ENCODE data around the gene KIF1B.

The KIF1B gene

DNA sequence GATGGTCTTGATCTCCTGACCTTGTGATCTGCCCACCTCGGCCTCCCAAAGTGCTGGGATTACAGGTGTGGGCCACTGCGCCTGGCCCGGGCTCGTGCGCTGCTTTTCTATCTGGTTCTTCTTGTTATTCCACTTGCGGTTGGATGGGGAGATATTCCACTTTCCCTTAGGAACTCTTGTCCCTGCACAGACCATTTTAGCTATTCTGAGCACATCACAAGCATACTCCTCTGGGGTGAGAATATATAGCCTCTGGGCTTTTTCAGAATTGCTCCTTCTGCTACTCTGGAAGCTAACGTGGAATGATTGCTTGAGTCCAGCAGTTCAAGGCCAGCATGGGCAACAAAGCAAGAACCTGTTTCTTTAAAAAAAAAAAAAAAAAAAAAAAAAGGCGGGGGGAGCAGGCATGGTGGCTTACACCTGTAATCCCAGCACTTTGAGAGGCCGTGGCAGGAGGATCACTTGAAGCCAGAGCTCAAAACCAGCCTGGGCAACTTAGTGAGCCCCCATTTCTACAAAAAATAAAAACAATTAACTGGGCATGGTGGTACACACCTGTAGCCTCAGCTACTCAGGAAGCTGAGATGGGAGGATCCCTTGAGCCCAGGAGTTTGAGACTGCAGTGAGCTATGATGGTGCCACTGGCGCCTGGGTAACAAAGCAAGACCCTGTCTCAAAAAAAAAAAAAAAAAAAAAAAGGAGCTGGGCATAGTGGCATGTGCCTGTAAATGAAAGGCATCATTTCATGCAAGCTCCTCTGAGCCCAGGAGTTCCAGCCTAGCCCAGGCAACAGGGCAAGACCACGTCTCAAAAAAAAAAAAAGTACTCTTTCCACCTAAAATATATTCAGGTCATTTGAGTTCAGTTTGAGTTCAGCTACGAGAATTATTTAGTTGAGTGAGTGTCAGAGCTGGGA lies 176.6 kb downstream of the KIF1B start:
- no peaks in the 10 kb centered on the region for H3K9me3 ChIP-seq (ENCODE audit: insufficient read depth, low read length, severe bottlenecking)
- peak overlapping the region; percentile 71 for H2AFZ ChIP-seq (ENCODE audit: low read depth, low read length)
- no peaks in the 10 kb centered on the region for H3K79me2 ChIP-seq (ENCODE audit: insufficient read depth, low read length)
- DNase-seq (no peak), ATAC-seq (ENCODE audit: insufficient read depth, low read depth) (no peak)
- TF ChIP-seq, protein P1, sequence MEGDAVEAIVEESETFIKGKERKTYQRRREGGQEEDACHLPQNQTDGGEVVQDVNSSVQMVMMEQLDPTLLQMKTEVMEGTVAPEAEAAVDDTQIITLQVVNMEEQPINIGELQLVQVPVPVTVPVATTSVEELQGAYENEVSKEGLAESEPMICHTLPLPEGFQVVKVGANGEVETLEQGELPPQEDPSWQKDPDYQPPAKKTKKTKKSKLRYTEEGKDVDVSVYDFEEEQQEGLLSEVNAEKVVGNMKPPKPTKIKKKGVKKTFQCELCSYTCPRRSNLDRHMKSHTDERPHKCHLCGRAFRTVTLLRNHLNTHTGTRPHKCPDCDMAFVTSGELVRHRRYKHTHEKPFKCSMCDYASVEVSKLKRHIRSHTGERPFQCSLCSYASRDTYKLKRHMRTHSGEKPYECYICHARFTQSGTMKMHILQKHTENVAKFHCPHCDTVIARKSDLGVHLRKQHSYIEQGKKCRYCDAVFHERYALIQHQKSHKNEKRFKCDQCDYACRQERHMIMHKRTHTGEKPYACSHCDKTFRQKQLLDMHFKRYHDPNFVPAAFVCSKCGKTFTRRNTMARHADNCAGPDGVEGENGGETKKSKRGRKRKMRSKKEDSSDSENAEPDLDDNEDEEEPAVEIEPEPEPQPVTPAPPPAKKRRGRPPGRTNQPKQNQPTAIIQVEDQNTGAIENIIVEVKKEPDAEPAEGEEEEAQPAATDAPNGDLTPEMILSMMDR (IDR thresholded peaks at IDR 0.05; ENCODE audit: borderline replicate concordance, extremely low read depth, low read length, poor library complexity, severe bottlenecking) = no peak
- TF ChIP-seq EZH2 (IDR thresholded peaks at IDR 0.05; ENCODE audit: borderline replicate concordance, low read depth, low read length, severe bottlenecking) = no peak
- H3K27me3 ChIP-seq (ENCODE audit: insufficient read depth, low read length, poor library complexity) = no peaks in the 10 kb centered on the region
- H3K36me3 ChIP-seq (ENCODE audit: insufficient read depth, low read length) = no peaks in the 10 kb centered on the region
- no peaks in the 10 kb centered on the region for H4K20me1 ChIP-seq (ENCODE audit: insufficient read depth, low read length)
- peak overlapping the region; percentile 72 for H3K27ac ChIP-seq (ENCODE audit: low read length)
- peak overlapping the region; percentile 43 for H3K9ac ChIP-seq (ENCODE audit: low read depth, low read length)
- H3K4me3 ChIP-seq (ENCODE audit: low read depth in 1 of 2, low read length in 2 of 2) = peak overlapping the region in 1 of 2 experiments; percentile 48; a peak in 2 of 4 replicates
- H3K4me2 ChIP-seq (ENCODE audit: insufficient read depth, low read length) = peak overlapping the region; percentile 66
- H3K4me1 ChIP-seq (ENCODE audit: insufficient read depth, low read length) = peaks cover 23% of the 10 kb centered on the region

DNA sequence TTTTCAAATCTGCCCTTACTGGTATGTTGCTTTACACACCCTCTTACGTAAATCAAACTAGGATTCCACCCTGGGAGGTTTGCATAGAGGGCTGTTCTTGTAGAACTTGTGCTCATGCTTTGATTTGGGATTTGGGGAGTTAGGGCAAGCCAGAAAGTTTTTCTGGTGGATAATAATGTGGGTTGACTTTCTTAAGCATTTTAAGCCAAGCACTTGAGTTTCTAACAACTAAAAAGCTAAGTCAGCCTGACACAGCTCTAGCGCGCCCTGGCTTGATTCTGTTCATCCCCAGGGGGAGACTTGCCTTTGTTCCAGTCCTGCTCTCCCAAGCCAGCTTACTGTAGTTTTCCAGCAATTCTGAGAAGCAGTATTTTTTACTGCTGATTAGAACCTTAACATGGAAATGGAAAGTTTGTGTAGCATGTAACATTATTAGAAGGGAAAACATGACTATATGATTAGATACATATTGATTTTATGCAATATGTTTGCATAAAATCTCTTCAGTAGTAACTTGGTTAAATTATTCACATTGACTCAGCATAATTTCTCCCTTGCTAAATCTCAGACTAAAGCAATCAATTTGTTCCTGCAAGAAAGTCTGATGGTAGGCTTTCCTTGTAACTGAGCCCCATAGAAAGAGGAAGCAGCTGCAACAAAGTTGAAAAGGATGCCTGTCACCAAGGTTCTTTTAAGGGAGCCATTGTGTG lies 177.5 kb downstream of the KIF1B start:
- Histone ChIP-seq H4K20me1 (ENCODE audit: insufficient read depth, low read length) (no peaks in the 10 kb centered on the region), H3K9me3 (ENCODE audit: insufficient read depth, low read length, severe bottlenecking) (no peaks in the 10 kb centered on the region), H3K27ac (ENCODE audit: low read length) (peak overlapping the region; percentile 72), H2AFZ (ENCODE audit: low read depth, low read length) (peak overlapping the region; percentile 71), H3K79me2 (ENCODE audit: insufficient read depth, low read length) (no peaks in the 10 kb centered on the region), H3K36me3 (ENCODE audit: insufficient read depth, low read length) (no peaks in the 10 kb centered on the region), H3K4me2 (ENCODE audit: insufficient read depth, low read length) (peak overlapping the region; percentile 66), H3K4me1 (ENCODE audit: insufficient read depth, low read length) (peaks cover 23% of the 10 kb centered on the region), H3K9ac (ENCODE audit: low read depth, low read length) (peak overlapping the region; percentile 43), H3K4me3 (ENCODE audit: low read depth in 1 of 2, low read length in 2 of 2) (peak overlapping the region in 1 of 2 experiments; percentile 48; a peak in 3 of 4 replicates), H3K27me3 (ENCODE audit: insufficient read depth, low read length, poor library complexity) (no peaks in the 10 kb centered on the region)
- ATAC-seq (ENCODE audit: insufficient read depth, low read depth) (peak; percentile 85), DNase-seq (peak; percentile 43)
- TF ChIP-seq EZH2 (IDR thresholded peaks at IDR 0.05; ENCODE audit: borderline replicate concordance, low read depth, low read length, severe bottlenecking) = no peak
- TF ChIP-seq, protein P1 (IDR thresholded peaks at IDR 0.05; ENCODE audit: borderline replicate concordance, extremely low read depth, low read length, poor library complexity, severe bottlenecking) = no peak

DNA sequence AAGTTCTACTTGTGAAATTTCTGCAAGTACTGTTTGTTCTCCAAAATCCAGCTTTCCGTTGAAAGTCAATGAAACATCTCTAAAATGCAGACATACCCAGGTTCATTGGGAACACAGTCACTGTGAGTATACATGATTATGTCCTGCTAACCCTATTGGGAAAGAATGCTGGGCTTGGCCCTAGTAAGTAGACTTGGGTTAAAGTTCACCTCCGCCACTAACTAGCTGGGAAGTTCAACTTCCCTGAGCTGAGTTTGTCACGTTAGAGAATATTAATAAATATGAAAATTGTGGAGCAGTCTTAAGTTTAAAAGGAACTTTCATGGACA lies 178.0 kb downstream of the KIF1B start:
- peak overlapping the region; percentile 43; the same call in 1 of the 2 replicates for H3K9ac ChIP-seq (ENCODE audit: low read depth, low read length)
- peak overlapping the region; percentile 66; the same call in 1 of the 2 replicates for H3K4me2 ChIP-seq (ENCODE audit: insufficient read depth, low read length)
- H3K27ac ChIP-seq (ENCODE audit: low read length) = peak overlapping the region; percentile 72

More for the DNA sequence above, 178.0 kb downstream of the KIF1B start:
- DNase-seq (no peak), ATAC-seq (ENCODE audit: insufficient read depth, low read depth) (peak; percentile 53; the same call in 2 of the 3 replicates)
- Histone ChIP-seq H3K4me1 (ENCODE audit: insufficient read depth, low read length) (peaks cover 23% of the 10 kb centered on the region), H2AFZ (ENCODE audit: low read depth, low read length) (peak overlapping the region; percentile 67), H3K9me3 (ENCODE audit: insufficient read depth, low read length, severe bottlenecking) (no peaks in the 10 kb centered on the region), H3K79me2 (ENCODE audit: insufficient read depth, low read length) (no peaks in the 10 kb centered on the region), H4K20me1 (ENCODE audit: insufficient read depth, low read length) (no peaks in the 10 kb centered on the region), H3K27me3 (ENCODE audit: insufficient read depth, low read length, poor library complexity) (no peaks in the 10 kb centered on the region), H3K4me3 (ENCODE audit: low read depth in 1 of 2, low read length in 2 of 2) (peak overlapping the region in 1 of 2 experiments; percentile 48; a peak in 1 of 4 replicates), H3K36me3 (ENCODE audit: insufficient read depth, low read length) (no peaks in the 10 kb centered on the region)
- TF ChIP-seq EZH2 (IDR thresholded peaks at IDR 0.05; ENCODE audit: borderline replicate concordance, low read depth, low read length, severe bottlenecking) = no peak
- TF ChIP-seq, protein P1 (IDR thresholded peaks at IDR 0.05; ENCODE audit: borderline replicate concordance, extremely low read depth, low read length, poor library complexity, severe bottlenecking) = no peak
